Breast epithelium (tissue), 4 donors: ENCODE data around the gene C2orf49. TPM values are rescaled to one million over a fixed set of nuclear protein-coding genes. Genes with fewer than 3 reads are reported as not detected.

Source experiments
- DNase-seq, 2 donors: peaks; one replicate each; pipeline ENCODE4 v3.0.0-alpha.2; 2019; ENCODE audit warnings: low spot score in 2 of 2
- H3K27ac ChIP-seq, 2 donors: fragments of 200-600 bp; sonication (generic) in 1 of 2; one replicate each; pipeline ENCODE4 v1.5.1; 2016 to 2019; ENCODE audit warnings: mild to moderate bottlenecking in 1 of 2
- H3K27me3 ChIP-seq, 2 donors: fragments of 200-600 bp; sonication (generic) in 1 of 2; one replicate each; pipeline versions ENCODE4 v1.5.1 to v1.6.0; 2017 to 2019; ENCODE audit warnings: control low read depth in 1 of 2, mild to moderate bottlenecking in 1 of 2
- H3K36me3 ChIP-seq: fragments of 200-600 bp; one replicate; pipeline ENCODE4 v1.5.1; 2019
- H3K4me1 ChIP-seq, 2 donors: fragments of 200-600 bp; sonication (generic); one replicate each; pipeline ENCODE4 v1.5.1; 2016 to 2019; ENCODE audit warnings: control low read depth in 1 of 2
- H3K4me3 ChIP-seq, 3 donors: fragments of 200-600 bp; sonication (generic); 1 replicate in 2 of 3; 2 replicates in 1 of 3; pipeline ENCODE4 v1.5.1; 2016 to 2019; ENCODE audit warnings: mild to moderate bottlenecking in 3 of 3, moderate library complexity in 2 of 3
- H3K9me3 ChIP-seq, 2 donors: fragments of 200-600 bp; sonication (generic) in 1 of 2; one replicate each; pipeline ENCODE4 v1.5.1; 2016 to 2019; ENCODE audit warnings: control low read depth in 1 of 2
- POLR2A ChIP-seq: fragments of 450-650 bp; IDR thresholded peaks from one replicate; pipeline ENCODE4 v1.6.1; 2016; ENCODE audit warnings: antibody characterized with exemption, mild to moderate bottlenecking, moderate library complexity
- POLR2AphosphoS5 ChIP-seq, 3 donors: sonication (generic); formaldehyde crosslinking; IDR thresholded peaks; one replicate each; pipeline ENCODE4 v1.6.1; 2017; ENCODE audit warnings: antibody characterized with exemption in 3 of 3
- intact Hi-C: fragments of 100-400 bp; cut with DNase I; formaldehyde crosslinking; loops from one replicate; pipeline ENCODE4 v1.15.1; 2023; ENCODE audit warnings: low total_unique reads
- total RNA-seq, 3 donors: library from RNA; depleted of rRNA; stranded (reverse); fragments of >200 nt; gene quantifications; one replicate each; pipeline ENCODE4 v1.1.0, GENCODE V29; 2016
- TF ChIP-seq, protein P1 (sequence below), 3 donors: fragments of 450-650 bp; IDR thresholded peaks; one replicate each; pipeline ENCODE4 v1.5.1; 2016 to 2017; ENCODE audit warnings: antibody characterized with exemption in 3 of 3, mild to moderate bottlenecking in 3 of 3, moderate library complexity in 3 of 3

Gene C2orf49
- total RNA-seq, 3 donors from 2014 or later: 20.0 to 31.6 (median 23.0) TPM

- Histone ChIP-seq H3K4me3 (no peak overlapping the region), H3K9me3 (no peaks in the 10 kb centered on the region), H3K27ac (no peak overlapping the region), H3K4me1 (peaks cover 0 to 7% of the 10 kb centered on the region in 2 donors), H3K27me3 (no peaks in the 10 kb centered on the region), H3K36me3 (no peaks in the 10 kb centered on the region)
- no peak for DNase-seq
- intact Hi-C loops: no loop called here
- TF ChIP-seq, protein P1, sequence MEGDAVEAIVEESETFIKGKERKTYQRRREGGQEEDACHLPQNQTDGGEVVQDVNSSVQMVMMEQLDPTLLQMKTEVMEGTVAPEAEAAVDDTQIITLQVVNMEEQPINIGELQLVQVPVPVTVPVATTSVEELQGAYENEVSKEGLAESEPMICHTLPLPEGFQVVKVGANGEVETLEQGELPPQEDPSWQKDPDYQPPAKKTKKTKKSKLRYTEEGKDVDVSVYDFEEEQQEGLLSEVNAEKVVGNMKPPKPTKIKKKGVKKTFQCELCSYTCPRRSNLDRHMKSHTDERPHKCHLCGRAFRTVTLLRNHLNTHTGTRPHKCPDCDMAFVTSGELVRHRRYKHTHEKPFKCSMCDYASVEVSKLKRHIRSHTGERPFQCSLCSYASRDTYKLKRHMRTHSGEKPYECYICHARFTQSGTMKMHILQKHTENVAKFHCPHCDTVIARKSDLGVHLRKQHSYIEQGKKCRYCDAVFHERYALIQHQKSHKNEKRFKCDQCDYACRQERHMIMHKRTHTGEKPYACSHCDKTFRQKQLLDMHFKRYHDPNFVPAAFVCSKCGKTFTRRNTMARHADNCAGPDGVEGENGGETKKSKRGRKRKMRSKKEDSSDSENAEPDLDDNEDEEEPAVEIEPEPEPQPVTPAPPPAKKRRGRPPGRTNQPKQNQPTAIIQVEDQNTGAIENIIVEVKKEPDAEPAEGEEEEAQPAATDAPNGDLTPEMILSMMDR (IDR thresholded peaks at IDR 0.05): no peak
- TF ChIP-seq POLR2A: no peak
- TF ChIP-seq POLR2AphosphoS5 (IDR thresholded peaks at IDR 0.05): no peak
Observed at GRCh38 chr2:105383432-105384166, 46.3 kb downstream of the C2orf49 start.

GRCh38 chr2:105384216-105384615 lies 46.9 kb downstream of the C2orf49 start:
- H3K4me1 ChIP-seq: peaks cover 5 to 7% of the 10 kb centered on the region in 2 donors
- intact Hi-C loops: no loop called here

GRCh38 chr2:105384861-105385260 lies 47.5 kb downstream of the C2orf49 start:
- no peaks in the 10 kb centered on the region for H3K27me3 ChIP-seq
- TF ChIP-seq POLR2AphosphoS5 (IDR thresholded peaks at IDR 0.05) (no peak), POLR2A (no peak)
- TF ChIP-seq, protein P1 (IDR thresholded peaks at IDR 0.05): no peak
- H3K27ac ChIP-seq: peak overlapping the region in 1 of 2 donors; percentile 13
- H3K4me1 ChIP-seq: peaks cover 3 to 5% of the 10 kb centered on the region in 2 donors
- H3K4me3 ChIP-seq: no peak overlapping the region
- H3K9me3 ChIP-seq: no peaks in the 10 kb centered on the region
- intact Hi-C loops: no loop called here
- no peaks in the 10 kb centered on the region for H3K36me3 ChIP-seq
- no peak for DNase-seq

More at GRCh38 chr2:105384216-105384615, 46.9 kb downstream of the C2orf49 start:
- H3K27me3 ChIP-seq: no peaks in the 10 kb centered on the region
- H3K36me3 ChIP-seq: no peaks in the 10 kb centered on the region
- no peak overlapping the region for H3K4me3 ChIP-seq
- no peak for DNase-seq
- H3K9me3 ChIP-seq: no peaks in the 10 kb centered on the region
- TF ChIP-seq, protein P1 (IDR thresholded peaks at IDR 0.05): no peak
- TF ChIP-seq POLR2AphosphoS5 (IDR thresholded peaks at IDR 0.05) (no peak), POLR2A (no peak)
- H3K27ac ChIP-seq: peak overlapping the region in 1 of 2 donors; percentile 13

DNA sequence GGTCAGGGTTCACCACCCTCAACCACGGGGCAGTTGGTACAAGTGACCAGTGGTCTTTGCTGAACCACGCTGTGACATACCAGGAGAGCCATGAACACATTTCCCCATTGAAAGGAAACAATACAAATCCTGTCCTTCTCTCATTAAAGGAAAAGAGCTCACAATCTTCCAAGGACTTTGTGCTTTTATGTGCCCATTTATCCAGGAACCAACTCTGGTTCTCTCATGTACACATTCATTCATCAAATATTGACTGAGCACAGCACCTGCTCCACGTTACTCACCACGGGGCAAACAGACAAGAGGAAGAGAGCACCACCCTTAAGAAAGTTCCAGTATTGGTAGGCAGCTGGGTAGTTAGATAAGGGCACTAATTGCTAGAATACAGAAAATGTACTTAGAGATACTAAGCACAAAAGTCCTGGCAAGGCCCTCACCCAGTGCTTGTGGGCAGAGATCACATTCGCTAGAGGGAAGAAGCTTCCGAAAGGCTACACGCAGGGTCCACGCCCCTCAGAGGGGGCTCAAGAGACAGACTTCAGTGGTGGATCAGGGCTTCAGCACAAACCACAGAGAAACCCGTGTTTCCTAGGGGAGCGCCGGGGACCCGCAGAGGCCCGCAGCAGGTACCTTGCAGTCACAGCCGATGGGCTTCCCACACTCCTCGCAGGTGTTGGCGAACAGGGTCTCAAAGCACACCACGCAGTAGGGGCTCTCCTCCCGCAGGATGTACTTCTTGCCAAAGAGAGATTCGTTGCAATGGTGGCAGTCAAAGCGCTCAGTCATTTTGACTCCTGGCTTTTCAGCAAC lies 48.6 kb downstream of the C2orf49 start:
- intact Hi-C loops: no loop called here
- TF ChIP-seq POLR2A (no peak), POLR2AphosphoS5 (IDR thresholded peaks at IDR 0.05) (no peak)
- TF ChIP-seq, protein P1 (IDR thresholded peaks at IDR 0.05): no peak

DNA sequence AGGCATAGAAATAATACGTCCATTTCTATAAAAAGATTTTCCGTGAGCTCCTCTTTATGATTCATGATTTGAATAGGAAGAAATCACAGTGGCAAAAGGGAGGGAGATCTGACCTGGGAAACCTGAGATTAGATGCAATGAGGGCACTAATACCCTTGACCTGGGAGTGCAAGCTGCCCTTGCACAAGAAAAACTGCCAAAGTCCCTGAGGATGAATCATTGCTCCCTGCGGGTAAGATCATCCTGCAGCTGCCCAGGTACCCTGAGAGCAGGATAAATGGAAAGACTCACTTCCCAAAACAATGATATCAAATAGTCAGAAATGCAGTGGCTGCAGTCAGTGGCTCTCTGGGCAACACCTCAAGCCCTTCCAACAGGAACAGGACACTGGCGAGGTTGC lies 49.9 kb downstream of the C2orf49 start:
- Histone ChIP-seq H3K27me3 (no peaks in the 10 kb centered on the region), H3K27ac (no peak overlapping the region), H3K36me3 (no peaks in the 10 kb centered on the region), H3K9me3 (no peaks in the 10 kb centered on the region), H3K4me3 (no peak overlapping the region), H3K4me1 (peaks cover 0 to 13% of the 10 kb centered on the region in 2 donors)
- no peak for DNase-seq
- intact Hi-C loops: no loop called here
- TF ChIP-seq POLR2A (no peak), POLR2AphosphoS5 (IDR thresholded peaks at IDR 0.05) (no peak)
- TF ChIP-seq, protein P1 (IDR thresholded peaks at IDR 0.05): no peak

More for the DNA sequence above, 48.6 kb downstream of the C2orf49 start:
- Histone ChIP-seq H3K9me3 (no peaks in the 10 kb centered on the region), H3K36me3 (no peaks in the 10 kb centered on the region), H3K27ac (peak overlapping the region in 1 of 2 donors; percentile 32), H3K4me3 (no peak overlapping the region), H3K27me3 (no peaks in the 10 kb centered on the region), H3K4me1 (peaks cover 0 to 5% of the 10 kb centered on the region in 2 donors)
- no peak for DNase-seq
